Fibroblast of lung (primary cell): ENCODE results near the gene SLC7A14.

Experiments used
- EZH2 ChIP-seq: IDR thresholded peaks from 2 replicates; pipeline ENCODE4 v1.5.1; 2012; ENCODE audit warnings: low read length, control low read depth, mild to moderate bottlenecking; ENCODE audit errors: missing control alignments
- TF ChIP-seq, protein P1 (sequence below), 2 donors: IDR thresholded peaks in 1 of 2; conservative IDR thresholded peaks in 1 of 2; 1 replicate in 1 of 2; 2 replicates in 1 of 2; pipeline ENCODE4 v1.5.1; 2011 to 2012; ENCODE audit warnings: low read length in 2 of 2, control low read depth in 1 of 2, inconsistent platforms in 1 of 2, low read depth in 1 of 2, mild to moderate bottlenecking in 1 of 2

DNA sequence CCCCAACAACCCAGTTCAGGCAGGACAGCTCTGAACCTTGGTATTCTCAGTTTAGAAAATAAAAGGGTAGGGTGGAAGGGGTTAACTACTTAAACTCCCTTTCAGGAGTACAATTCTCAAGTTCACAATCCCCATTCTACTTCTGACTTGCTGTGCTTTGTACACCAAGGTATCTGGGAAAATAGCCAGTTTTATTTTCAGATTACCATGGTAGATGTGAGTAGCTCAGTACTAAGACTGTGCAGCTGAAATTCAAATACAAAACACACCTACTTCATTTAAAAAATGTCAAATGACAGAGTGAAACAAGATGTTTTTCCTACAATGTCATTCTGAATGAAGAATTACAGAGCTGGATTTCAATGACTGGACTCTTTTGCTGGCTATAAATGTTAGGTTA, 27.4 kb downstream of the SLC7A14 start:
- TF ChIP-seq, protein P1, sequence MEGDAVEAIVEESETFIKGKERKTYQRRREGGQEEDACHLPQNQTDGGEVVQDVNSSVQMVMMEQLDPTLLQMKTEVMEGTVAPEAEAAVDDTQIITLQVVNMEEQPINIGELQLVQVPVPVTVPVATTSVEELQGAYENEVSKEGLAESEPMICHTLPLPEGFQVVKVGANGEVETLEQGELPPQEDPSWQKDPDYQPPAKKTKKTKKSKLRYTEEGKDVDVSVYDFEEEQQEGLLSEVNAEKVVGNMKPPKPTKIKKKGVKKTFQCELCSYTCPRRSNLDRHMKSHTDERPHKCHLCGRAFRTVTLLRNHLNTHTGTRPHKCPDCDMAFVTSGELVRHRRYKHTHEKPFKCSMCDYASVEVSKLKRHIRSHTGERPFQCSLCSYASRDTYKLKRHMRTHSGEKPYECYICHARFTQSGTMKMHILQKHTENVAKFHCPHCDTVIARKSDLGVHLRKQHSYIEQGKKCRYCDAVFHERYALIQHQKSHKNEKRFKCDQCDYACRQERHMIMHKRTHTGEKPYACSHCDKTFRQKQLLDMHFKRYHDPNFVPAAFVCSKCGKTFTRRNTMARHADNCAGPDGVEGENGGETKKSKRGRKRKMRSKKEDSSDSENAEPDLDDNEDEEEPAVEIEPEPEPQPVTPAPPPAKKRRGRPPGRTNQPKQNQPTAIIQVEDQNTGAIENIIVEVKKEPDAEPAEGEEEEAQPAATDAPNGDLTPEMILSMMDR (conservative IDR thresholded peaks at IDR 0.05 in 1 of 2, IDR thresholded peaks at IDR 0.05 in 1 of 2; ENCODE audit: low read depth in 1 of 2, low read length in 2 of 2), result no peak
- TF ChIP-seq EZH2, result no peak
